Left lung (tissue), 10 donors: Measurements from ENCODE around the gene HMOX2. TPM values are rescaled to one million over a fixed set of nuclear protein-coding genes. Genes with fewer than 3 reads are reported as not detected.
A peak's percentile ranks its signal among the peaks of the same experiment; 100 is the strongest.

Source experiments
- ATAC-seq: fragments of 200-7000 bp; cut with Tn5 transposase; one replicate; pipeline ENCODE4 v1.9.1; 2020; ENCODE audit warnings: moderate library complexity
- DNase-seq, 4 donors: peaks; one replicate each; pipeline ENCODE4 v3.0.0-alpha.2; 2013 to 2020
- H3K27ac ChIP-seq, 2 donors: fragments of 200-600 bp; sonication (generic) in 1 of 2; one replicate each; pipeline versions ENCODE4 v1.5.0 to v1.8.0; 2020 to 2021
- H3K27me3 ChIP-seq, 2 donors: fragments of 200-600 bp; sonication (generic) in 1 of 2; one replicate each; pipeline versions ENCODE4 v1.5.0 to v1.8.0; 2020 to 2021
- H3K36me3 ChIP-seq, 2 donors: fragments of 200-600 bp; sonication (generic) in 1 of 2; one replicate each; pipeline versions ENCODE4 v1.5.0 to v1.8.0; 2020 to 2021
- H3K4me1 ChIP-seq, 2 donors: fragments of 200-600 bp; one replicate each; pipeline ENCODE4 v1.8.0; 2021
- H3K4me3 ChIP-seq, 2 donors: fragments of 200-600 bp; sonication (generic) in 1 of 2; one replicate each; pipeline versions ENCODE4 v1.5.0 to v1.8.0; 2020 to 2021; ENCODE audit warnings: mild to moderate bottlenecking in 1 of 2
- H3K9me3 ChIP-seq, 2 donors: fragments of 200-600 bp; sonication (generic) in 1 of 2; one replicate each; pipeline versions ENCODE4 v1.5.0 to v1.8.0; 2020 to 2021
- CTCF ChIP-seq, 2 donors: fragments of 200-600 bp; sonication (generic) in 1 of 2; IDR thresholded peaks; one replicate each; pipeline versions ENCODE4 v1.5.0 to v1.8.0; 2021; ENCODE audit warnings: antibody characterized with exemption in 2 of 2
- intact Hi-C, 2 donors: fragments of 100-400 bp; cut with DNase I; formaldehyde crosslinking; loops; one replicate each; pipeline versions ENCODE4 v1.11.2 to v1.14.2; 2022
- polyA plus RNA-seq, 6 donors: library from polyadenylated mRNA; unstranded; fragments of 120-200 nt; gene quantifications; one replicate each; pipeline ENCODE4 v1.2.1, GENCODE V29; 2013; ENCODE audit not compliant: insufficient read length in 6 of 6
- total RNA-seq, 2 donors: library from RNA; stranded (reverse); fragmentation: NEBNext Ultra II Directional; extraction: Animal tissue kit (Norgen Biotek cat#: 25700); gene quantifications; one replicate each; pipeline ENCODE4 v1.2.1, GENCODE V29; 2021
- donor health status: DM: no; HTN: yes; CAD: no.
- donor health status: DM: no; HTN: no; CAD: no.

Gene HMOX2
- total and polyA plus RNA-seq, 8 donors = 36.2 to 52.1 (median 39.5) TPM

DNA sequence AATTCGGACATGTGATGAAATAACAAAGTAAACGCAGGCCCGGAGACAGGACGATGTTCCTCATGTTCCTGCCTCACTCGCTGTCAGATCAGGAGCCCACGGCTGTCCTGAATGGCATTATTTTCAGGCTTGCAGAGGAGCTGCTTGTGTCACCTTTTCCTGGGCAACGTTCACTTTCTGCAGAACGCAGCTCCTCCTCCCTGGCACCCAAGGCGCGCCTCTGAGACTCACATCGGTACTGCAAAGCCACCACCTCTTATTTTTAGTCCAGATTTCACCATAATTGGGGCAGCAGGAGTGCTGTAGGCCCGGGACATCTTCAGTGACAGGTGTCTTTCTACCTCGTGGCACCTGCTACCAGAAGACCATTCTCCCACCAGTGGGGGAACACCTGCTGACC, 71.9 kb downstream of the HMOX2 start:
- ATAC-seq = no peak
- Histone ChIP-seq H3K4me3 (no peak overlapping the region), H3K4me1 (peaks cover 0 to 6% of the 10 kb centered on the region in 2 donors), H3K9me3 (no peaks in the 10 kb centered on the region), H3K36me3 (no peaks in the 10 kb centered on the region), H3K27ac (no peak overlapping the region), H3K27me3 (no peaks in the 10 kb centered on the region)
- no peak for TF ChIP-seq CTCF (IDR thresholded peaks at IDR 0.05)
- no peak for DNase-seq
- intact Hi-C loops = loop anchor here in 1 of 2 donors (5.0 kb wide), 1 partner anchor 41 kb away; no protein-coding TSS in a partner anchor

DNA sequence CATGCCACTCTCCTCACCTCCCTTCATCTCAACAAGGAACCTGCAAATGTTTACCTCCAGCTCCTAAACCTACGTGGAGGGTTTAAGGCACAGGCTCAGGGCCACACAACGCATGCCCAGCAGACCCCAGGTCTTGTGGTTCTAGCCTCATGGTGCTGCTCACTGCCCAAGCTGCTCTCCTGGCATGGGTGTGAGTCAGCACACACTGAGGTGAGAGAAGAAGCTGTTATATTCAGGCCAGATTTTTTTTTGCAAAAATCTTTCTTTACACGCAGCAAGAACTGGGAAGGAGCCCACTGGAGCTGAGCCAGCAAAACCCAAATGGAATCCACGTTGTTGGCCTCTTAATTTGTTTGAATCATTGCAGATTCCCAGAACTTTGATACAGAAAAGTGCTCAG, 74.4 kb downstream of the HMOX2 start:
- ATAC-seq = no peak
- no peaks in the 10 kb centered on the region for H3K36me3 ChIP-seq
- H3K9me3 ChIP-seq = no peaks in the 10 kb centered on the region
- intact Hi-C loops = no loop called here
- no peak overlapping the region for H3K4me3 ChIP-seq
- DNase-seq = no peak
- peaks cover 0 to 6% of the 10 kb centered on the region in 2 donors for H3K4me1 ChIP-seq
- no peak for TF ChIP-seq CTCF (IDR thresholded peaks at IDR 0.05)
- no peak overlapping the region for H3K27ac ChIP-seq
- no peaks in the 10 kb centered on the region for H3K27me3 ChIP-seq

DNA sequence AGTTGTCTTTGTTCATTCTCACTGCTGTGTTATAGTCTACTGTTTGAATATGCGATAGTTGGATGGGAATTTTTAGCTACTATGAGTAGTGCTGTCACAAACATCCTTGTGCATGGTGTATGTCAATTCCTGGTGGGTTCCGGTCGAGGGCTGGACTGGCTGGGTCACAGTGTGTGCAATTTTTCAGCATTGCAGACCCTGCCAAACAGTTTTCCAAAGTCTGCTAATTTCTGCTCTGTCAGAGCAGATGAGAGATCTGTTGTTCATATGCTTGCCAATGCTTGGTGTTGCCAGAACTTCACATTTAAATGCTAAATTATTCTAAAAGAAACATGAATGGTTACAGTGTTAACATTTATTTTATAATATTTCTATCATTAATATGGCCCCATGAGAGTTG, 76.3 kb downstream of the HMOX2 start:
- H3K36me3 ChIP-seq = no peaks in the 10 kb centered on the region
- no peaks in the 10 kb centered on the region for H3K9me3 ChIP-seq
- no peaks in the 10 kb centered on the region for H3K27me3 ChIP-seq
- TF ChIP-seq CTCF (IDR thresholded peaks at IDR 0.05) = no peak
- DNase-seq (peak in 1 of 4 donors; percentile 57), ATAC-seq (no peak)
- H3K27ac ChIP-seq = no peak overlapping the region
- H3K4me1 ChIP-seq = peaks cover 0 to 6% of the 10 kb centered on the region in 2 donors
- H3K4me3 ChIP-seq = no peak overlapping the region
- intact Hi-C loops = no loop called here

DNA sequence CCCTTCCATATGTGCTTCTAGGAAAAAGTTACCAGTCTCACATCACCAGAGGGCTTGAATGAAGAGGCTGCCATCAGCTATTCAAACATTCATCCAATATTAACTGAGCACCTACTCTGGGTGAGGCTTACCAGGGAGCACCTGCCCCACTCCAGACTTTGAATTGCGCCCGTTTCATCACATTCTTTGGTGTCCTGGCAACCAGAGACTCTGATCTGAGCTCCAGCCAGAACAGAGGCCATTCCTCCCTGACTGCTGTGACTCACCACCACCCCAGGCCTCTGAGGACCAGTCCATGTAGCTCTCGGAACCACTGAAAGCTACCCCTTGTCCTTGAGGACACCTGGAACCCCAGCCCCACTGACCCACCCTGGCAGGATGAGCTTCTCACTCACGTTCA, 79.9 kb downstream of the HMOX2 start, which contains the start of gene C16orf96:
Gene C16orf96, plus strand, starts transcription at position 229 of the 400 bp plus-strand sequence. Its CDS starts 150 bp downstream, at position 379.
- Histone ChIP-seq H3K9me3 (no peaks in the 10 kb centered on the region), H3K36me3 (no peaks in the 10 kb centered on the region), H3K27ac (no peak within 1 kb of the TSS), H3K4me1 (no peaks in the 10 kb centered on the region), H3K4me3 (no peak within 1 kb of the TSS), H3K27me3 (no peaks in the 10 kb centered on the region)
- ATAC-seq (peak; percentile 58), DNase-seq (no peak)
- no peak for TF ChIP-seq CTCF (IDR thresholded peaks at IDR 0.05)
- intact Hi-C loops = no loop called here

- no peak for TF ChIP-seq CTCF (IDR thresholded peaks at IDR 0.05)
- Histone ChIP-seq H3K36me3 (no peaks in the 10 kb centered on the region), H3K4me1 (no peaks in the 10 kb centered on the region), H3K27ac (no peak overlapping the region), H3K9me3 (no peaks in the 10 kb centered on the region), H3K27me3 (no peaks in the 10 kb centered on the region), H3K4me3 (no peak overlapping the region)
- intact Hi-C loops = no loop called here
- ATAC-seq = peak; percentile 19
- DNase-seq = no peak
Measured at GRCh38 chr16:4556580-4556979, 80.4 kb downstream of the HMOX2 start.
